ENCODE data around the gene ELL. TPM values are rescaled to one million over a fixed set of nuclear protein-coding genes. Genes with fewer than 3 reads are reported as not detected.

Gene ELL
- total RNA-seq, 1 experiment from 2014 or later, result 22.9 TPM

DNA sequence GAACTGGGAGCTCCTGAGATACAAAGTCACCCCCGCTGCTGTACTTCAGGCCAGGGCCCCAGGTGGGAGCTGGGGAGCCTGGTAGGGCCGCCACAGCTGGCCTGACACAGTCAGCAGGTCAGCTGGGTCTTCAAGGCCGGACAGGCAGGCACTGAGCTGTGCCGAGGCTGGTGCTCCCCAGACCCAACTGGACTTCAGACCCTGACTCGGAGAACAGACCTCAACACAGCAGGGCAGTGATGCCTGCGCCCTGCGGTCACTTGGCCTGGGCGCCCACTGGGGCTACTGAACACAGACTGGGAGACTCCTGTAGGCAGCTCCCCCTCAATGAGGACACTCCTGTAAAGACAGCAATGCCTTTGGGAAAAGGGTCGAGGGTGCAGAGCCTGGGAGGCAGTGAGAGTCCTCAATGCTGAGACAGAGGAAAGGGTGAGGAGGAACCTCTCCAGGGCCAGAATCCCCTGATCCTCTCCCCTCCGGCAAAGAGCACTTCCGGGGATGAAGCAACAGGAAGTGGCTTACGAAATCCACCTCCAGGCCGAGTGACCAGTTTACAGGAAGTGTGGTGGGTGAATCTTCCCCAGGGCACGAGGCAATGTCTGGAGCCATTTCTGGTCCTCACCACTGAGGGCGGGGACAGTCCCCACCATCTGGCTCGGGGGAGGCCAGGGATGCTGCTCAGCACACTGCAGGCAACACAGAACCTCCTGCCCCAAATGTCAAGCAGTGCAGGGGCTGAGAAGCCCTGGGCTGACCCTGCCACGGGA lies 43.1 kb downstream of the ELL start:
- ChIA-PET POLR2A (no interaction called here), CTCF (interaction anchor here (0.6 to 1.7 kb wide), 3 partner anchors 9 to 109 kb away, joined by 3 to 5 read pairs (median 3); no protein-coding TSS in a partner anchor), RAD21 (ENCODE audit: low non-redundant PET in 1 of 2, low total read pairs in 2 of 2, uncharacterized antibody in 2 of 2, unreplicated experiment in 2 of 2) (no interaction called here)
- DNase-seq (ENCODE audit: low read depth, low spot score), result no peak
- no peak for TF ChIP-seq JUND (IDR thresholded peaks at IDR 0.05)
- peak; percentile 95 for TF ChIP-seq CEBPB (IDR thresholded peaks at IDR 0.05; ENCODE audit: low read depth)
- no peak overlapping the region for H2AFZ ChIP-seq (ENCODE audit: low read depth, low read length, poor library complexity, severe bottlenecking)
- H3K4me2 ChIP-seq (ENCODE audit: low read length), result peak overlapping the region; percentile 39
- H3K79me2 ChIP-seq (ENCODE audit: insufficient read depth, low read length), result peaks cover 95% of the 10 kb centered on the region
- intact Hi-C loops (cut with micrococcal nuclease), result no loop called here
- H3K4me1 ChIP-seq (ENCODE audit: control insufficient read depth in 1 of 2, insufficient read depth in 2 of 2, low read length in 2 of 2), result peaks cover 20 to 37% of the 10 kb centered on the region in 2 experiments
- H3K9me3 ChIP-seq (ENCODE audit: control insufficient read depth in 1 of 2, insufficient read depth in 1 of 2, low read depth in 1 of 2, low read length in 2 of 2), result no peaks in the 10 kb centered on the region
- ATAC-seq, result peak; percentile 63
- no peaks in the 10 kb centered on the region for H3K9me2 ChIP-seq (ENCODE audit: insufficient read depth)
- no TSS peak for BruUV-seq (replicated peaks)
- no peak overlapping the region for H3K4me3 ChIP-seq (replicated peaks in 1 of 2; ENCODE audit: low read depth in 1 of 2, low read length in 2 of 2)
- H3K36me3 ChIP-seq (ENCODE audit: control insufficient read depth in 1 of 2, insufficient read depth in 2 of 2, low read length in 2 of 2), result no peaks in the 10 kb centered on the region; a peak in 1 of 4 replicates
- no peaks in the 10 kb centered on the region for H4K20me1 ChIP-seq (ENCODE audit: insufficient read depth)
- no peak overlapping the region for H3K9ac ChIP-seq (ENCODE audit: low read length)
- no peaks in the 10 kb centered on the region for H3K27me3 ChIP-seq (ENCODE audit: insufficient read depth, low read length)
- H3K27ac ChIP-seq (ENCODE audit: low read depth, low read length), result no peak overlapping the region; the same call in 1 of the 2 replicates

GRCh38 chr19:18477974-18478373 lies 43.9 kb downstream of the ELL start:
- Histone ChIP-seq H2AFZ (ENCODE audit: low read depth, low read length, poor library complexity, severe bottlenecking) (no peak overlapping the region), H4K20me1 (ENCODE audit: insufficient read depth) (no peaks in the 10 kb centered on the region), H3K9me3 (ENCODE audit: control insufficient read depth in 1 of 2, insufficient read depth in 1 of 2, low read depth in 1 of 2, low read length in 2 of 2) (no peaks in the 10 kb centered on the region), H3K4me2 (ENCODE audit: low read length) (no peak overlapping the region), H3K79me2 (ENCODE audit: insufficient read depth, low read length) (peaks cover 94% of the 10 kb centered on the region), H3K9me2 (ENCODE audit: insufficient read depth) (no peaks in the 10 kb centered on the region), H3K27me3 (ENCODE audit: insufficient read depth, low read length) (no peaks in the 10 kb centered on the region), H3K27ac (ENCODE audit: low read depth, low read length) (no peak overlapping the region; the same call in 1 of the 2 replicates), H3K4me1 (ENCODE audit: control insufficient read depth in 1 of 2, insufficient read depth in 2 of 2, low read length in 2 of 2) (peaks cover 12 to 30% of the 10 kb centered on the region in 2 experiments), H3K36me3 (ENCODE audit: control insufficient read depth in 1 of 2, insufficient read depth in 2 of 2, low read length in 2 of 2) (no peaks in the 10 kb centered on the region; a peak in 1 of 4 replicates), H3K9ac (ENCODE audit: low read length) (no peak overlapping the region), H3K4me3 (replicated peaks in 1 of 2; ENCODE audit: low read depth in 1 of 2, low read length in 2 of 2) (no peak overlapping the region)
- intact Hi-C loops (cut with micrococcal nuclease), result no loop called here
- no TSS peak for BruUV-seq (replicated peaks)
- ChIA-PET POLR2A (no interaction called here), RAD21 (ENCODE audit: low non-redundant PET in 1 of 2, low total read pairs in 2 of 2, uncharacterized antibody in 2 of 2, unreplicated experiment in 2 of 2) (no interaction called here), CTCF (interaction anchor here (0.6 to 1.7 kb wide), 3 partner anchors 8 to 110 kb away, joined by 3 to 5 read pairs (median 3); no protein-coding TSS in a partner anchor)
- TF ChIP-seq POLR2A (IDR thresholded peaks at IDR 0.05; ENCODE audit: borderline replicate concordance, extremely low read depth, insufficient read depth, insufficient read length) (no peak), CEBPB (IDR thresholded peaks at IDR 0.05; ENCODE audit: low read depth) (no peak), EZH2 (IDR thresholded peaks at IDR 0.05) (no peak), RAD21 (IDR thresholded peaks at IDR 0.05; ENCODE audit: low read depth) (no peak), ELF1 (IDR thresholded peaks at IDR 0.05; ENCODE audit: borderline replicate concordance, low read depth) (no peak), ZNF274 (IDR thresholded peaks at IDR 0.05; ENCODE audit: low read depth, low read length) (no peak), MAX (IDR thresholded peaks at IDR 0.05) (no peak), FOSL1 (IDR thresholded peaks at IDR 0.05; ENCODE audit: low read depth) (no peak), YY1 (IDR thresholded peaks at IDR 0.05; ENCODE audit: extremely low read depth, insufficient replicate concordance, low read depth, low read length) (no peak), ZFX (IDR thresholded peaks at IDR 0.05) (no peak)
- no peak for ATAC-seq
- DNase-seq (ENCODE audit: low read depth, low spot score), result no peak
